Cerebellar cortex (tissue), 1 donor: Measurements from ENCODE around the gene P2RY1.

Experiments used
- DNase-seq: peaks from one replicate; pipeline ENCODE4 v3.0.0-alpha.2; 2015; ENCODE audit warnings: low spot score

P2RY1 gene, protein sequence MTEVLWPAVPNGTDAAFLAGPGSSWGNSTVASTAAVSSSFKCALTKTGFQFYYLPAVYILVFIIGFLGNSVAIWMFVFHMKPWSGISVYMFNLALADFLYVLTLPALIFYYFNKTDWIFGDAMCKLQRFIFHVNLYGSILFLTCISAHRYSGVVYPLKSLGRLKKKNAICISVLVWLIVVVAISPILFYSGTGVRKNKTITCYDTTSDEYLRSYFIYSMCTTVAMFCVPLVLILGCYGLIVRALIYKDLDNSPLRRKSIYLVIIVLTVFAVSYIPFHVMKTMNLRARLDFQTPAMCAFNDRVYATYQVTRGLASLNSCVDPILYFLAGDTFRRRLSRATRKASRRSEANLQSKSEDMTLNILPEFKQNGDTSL

GRCh38 chr3:152834776-152835600 is at the start of gene P2RY1:
TSS of gene P2RY1 (plus strand) at chr3:152835131. CDS start at chr3:152835783, 652 bp downstream.
- no peak for DNase-seq

DNA sequence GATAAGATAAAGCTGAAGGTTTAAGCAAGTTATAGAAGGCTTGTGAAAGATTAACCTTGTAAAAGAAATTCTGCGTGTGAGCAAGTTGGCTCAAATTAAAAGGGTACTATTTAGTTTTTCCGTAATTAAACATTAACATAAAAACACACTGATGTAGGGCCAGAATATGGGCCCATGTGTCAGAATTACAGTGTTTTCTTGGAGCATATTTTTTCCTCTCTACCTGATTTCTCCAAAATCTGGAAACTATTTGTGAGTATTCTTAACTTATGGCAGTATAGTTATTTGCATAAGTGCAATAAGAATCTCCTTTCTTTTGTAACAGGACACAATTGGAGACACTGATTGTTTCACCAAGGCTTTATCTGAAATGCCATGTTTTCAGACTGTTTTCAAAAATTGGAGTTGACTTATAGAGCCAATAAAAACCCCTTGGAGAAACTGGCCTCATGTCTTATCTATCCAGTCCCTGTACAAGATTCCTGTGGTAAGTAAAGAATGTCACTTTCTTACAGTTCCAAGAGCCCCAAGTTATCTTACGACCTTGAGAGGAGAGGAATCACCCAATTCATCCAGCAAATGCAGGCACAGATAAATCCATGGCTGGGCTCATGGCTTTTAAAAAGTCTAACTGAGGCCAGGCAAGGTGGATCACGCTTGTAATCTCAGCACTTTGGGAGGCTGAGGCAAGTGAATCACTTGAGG is 47.8 kb upstream of the P2RY1 start:
- DNase-seq, result no peak

DNA sequence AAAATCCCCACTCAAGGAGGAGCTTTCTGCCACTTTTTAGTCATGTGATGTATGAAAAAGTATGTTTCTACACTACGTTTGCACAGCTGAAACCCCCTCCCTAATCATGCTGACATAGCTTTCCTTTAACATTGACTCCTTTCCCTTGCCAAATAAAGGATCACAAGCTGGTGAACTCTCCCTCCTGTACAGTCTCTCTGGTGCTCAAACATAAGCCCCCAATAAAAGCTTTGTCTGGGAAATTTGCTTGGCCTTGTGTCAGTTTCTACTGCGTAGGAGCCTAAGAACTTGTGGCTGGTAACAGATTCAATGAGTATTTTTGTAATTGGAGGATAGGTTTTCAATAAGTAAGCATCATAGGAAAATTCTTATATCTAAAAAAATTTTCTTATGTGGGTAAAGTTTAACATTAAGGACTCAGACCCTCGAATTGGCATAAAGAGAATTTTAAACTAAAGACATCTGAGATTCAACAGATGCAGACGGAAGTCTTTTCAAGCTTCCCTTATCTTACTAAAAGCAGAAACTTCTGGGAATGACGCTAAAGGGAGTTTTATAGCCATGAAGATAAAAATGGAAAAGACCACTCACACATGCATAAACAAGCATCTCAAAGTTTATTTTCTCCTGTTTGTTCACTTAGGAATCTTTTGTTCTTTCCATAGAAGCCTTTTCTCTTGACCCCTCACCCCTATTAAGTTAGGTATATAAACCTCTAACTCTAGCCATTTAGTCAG is 44.1 kb upstream of the P2RY1 start:
- DNase-seq, result no peak

- no peak for DNase-seq
Measured at GRCh38 chr3:152793969-152794368, 41.0 kb upstream of the P2RY1 start.

GRCh38 chr3:152797751-152798432 is 37.0 kb upstream of the P2RY1 start:
- DNase-seq, result no peak

GRCh38 chr3:152811974-152812760 is 22.8 kb upstream of the P2RY1 start:
- DNase-seq, result no peak

GRCh38 chr3:152817400-152817799 is 17.5 kb upstream of the P2RY1 start:
- no peak for DNase-seq

GRCh38 chr3:152818027-152818426 is 16.9 kb upstream of the P2RY1 start:
- no peak for DNase-seq

- no peak for DNase-seq
Measured at GRCh38 chr3:152823173-152823572, 11.8 kb upstream of the P2RY1 start.

GRCh38 chr3:152823781-152824180 is 11.2 kb upstream of the P2RY1 start:
- no peak for DNase-seq

DNA sequence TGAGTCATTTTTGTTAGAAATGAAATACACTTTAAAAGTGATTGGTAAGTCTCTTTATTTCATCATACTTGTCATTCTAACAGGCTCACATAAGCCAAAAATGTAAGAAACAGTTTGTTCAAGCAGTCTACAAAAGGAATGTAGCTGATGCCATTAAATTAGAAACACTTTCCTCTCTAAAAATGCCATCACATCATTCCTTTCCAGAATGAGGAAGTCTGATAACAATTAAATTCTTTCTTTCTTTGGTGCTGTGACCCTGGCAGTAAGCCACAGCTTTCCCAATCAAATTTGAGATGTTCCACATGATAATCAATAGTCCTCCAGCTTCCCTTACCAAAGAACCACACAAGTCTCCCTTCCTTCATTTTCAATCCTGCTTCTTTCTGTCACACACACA is 9.4 kb upstream of the P2RY1 start:
- no peak for DNase-seq

- no peak for DNase-seq
Measured at GRCh38 chr3:152826476-152826875, 8.5 kb upstream of the P2RY1 start.

- no peak for DNase-seq
Measured at GRCh38 chr3:152827313-152827712, 7.6 kb upstream of the P2RY1 start.

DNA sequence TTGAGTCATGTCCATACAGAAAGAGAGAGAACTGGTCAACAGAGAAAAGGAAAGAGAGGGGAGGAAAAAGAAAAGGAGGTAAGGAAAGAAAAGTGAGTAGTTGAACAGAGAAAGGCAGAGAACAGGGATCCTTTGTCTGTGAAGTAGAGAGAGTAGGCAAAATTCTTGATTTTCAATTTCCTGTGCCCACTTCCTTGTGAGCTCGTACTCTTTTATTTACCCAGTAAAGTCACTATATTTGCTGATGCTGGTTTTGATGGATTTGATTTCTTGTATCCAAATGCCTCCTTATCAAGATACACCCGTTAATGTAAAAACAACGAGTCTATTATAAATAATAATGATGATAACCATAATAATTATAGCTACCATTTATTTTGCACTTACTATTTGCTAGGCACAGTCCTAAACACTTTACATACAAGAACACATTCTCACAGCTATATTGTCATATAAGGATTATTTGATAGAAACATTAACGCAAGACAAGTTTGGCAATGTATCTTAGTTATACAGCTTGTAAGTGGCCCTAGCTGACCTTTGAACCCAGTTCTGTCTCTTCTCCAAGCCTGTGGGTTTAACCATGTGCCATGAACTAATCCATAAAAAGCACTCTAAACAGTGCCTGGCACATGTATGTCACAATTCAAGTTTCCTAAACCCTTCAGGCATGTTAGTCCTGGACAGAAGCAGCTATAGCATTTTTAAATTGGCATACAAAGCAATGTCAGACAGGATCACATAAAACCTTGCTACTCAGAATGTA is 6.7 kb upstream of the P2RY1 start:
- no peak for DNase-seq

- no peak for DNase-seq
Measured at GRCh38 chr3:152830245-152830644, 4.7 kb upstream of the P2RY1 start.

DNA sequence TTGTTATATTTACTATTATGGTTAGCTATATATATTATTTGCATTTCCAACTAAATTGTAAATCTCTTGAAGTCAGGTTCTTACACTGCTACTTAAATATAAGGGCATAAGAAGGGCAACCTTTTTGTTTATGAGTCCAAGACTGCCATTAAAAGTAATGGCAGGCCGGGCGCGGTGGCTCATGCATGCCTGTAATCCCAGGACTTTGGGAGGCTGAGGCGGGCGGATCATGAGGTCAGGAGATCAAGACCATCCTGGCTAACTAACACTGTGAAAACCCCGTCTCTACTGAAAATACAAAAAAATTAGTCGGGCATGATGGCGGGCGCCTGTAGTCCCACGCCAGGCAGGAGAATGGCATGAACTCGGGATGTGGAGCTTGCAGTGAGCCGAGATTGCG is 2.9 kb upstream of the P2RY1 start:
- no peak for DNase-seq

- no peak for DNase-seq
Measured at GRCh38 chr3:152833089-152833488, 1.8 kb upstream of the P2RY1 start.

- DNase-seq, result peak; percentile 12
Measured at GRCh38 chr3:152834191-152834775, 648 bp upstream of the P2RY1 start.

DNA sequence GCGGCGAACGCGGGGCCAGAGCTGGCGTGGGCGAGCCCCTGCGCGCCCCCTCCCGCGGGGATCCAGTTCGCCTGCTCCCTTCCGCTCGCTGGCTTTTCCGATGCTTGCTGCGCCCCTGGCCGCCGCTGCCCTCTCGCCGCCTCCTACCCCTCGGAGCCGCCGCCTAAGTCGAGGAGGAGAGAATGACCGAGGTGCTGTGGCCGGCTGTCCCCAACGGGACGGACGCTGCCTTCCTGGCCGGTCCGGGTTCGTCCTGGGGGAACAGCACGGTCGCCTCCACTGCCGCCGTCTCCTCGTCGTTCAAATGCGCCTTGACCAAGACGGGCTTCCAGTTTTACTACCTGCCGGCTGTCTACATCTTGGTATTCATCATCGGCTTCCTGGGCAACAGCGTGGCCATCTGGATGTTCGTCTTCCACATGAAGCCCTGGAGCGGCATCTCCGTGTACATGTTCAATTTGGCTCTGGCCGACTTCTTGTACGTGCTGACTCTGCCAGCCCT is 721 bp downstream of the P2RY1 start:
- no peak for DNase-seq
